HCT116 (cell line): ENCODE results near the gene SALL4. TPM values are rescaled to one million over a fixed set of nuclear protein-coding genes. Genes with fewer than 3 reads are reported as not detected.
"Not testable (repeated sequence)": the region's sequence is repeated elsewhere in the genome, so short reads cannot be mapped to it uniquely, and the experiment has no call there.

Experiments used
- ATAC-seq: fragments of 200-7000 bp; cut with Tn5 transposase; 2 replicates; pipeline ENCODE4 v1.9.1; 2020; ENCODE audit warnings: mild to moderate bottlenecking, moderate library complexity
- BruUV-seq: library from RNA; stranded (reverse); fragments of 400-500 nt; replicated peaks from 2 replicates; lab custom pipeline; 2021; lab: Mats Ljungman, UMichigan
- CTCF ChIA-PET: fragments of 300-600 bp; sonication (Branson Sonifier 250); formaldehyde crosslinking; loops from one replicate; lab custom pipeline; 2021; ENCODE audit warnings: antibody characterized with exemption; lab: Charles Lee
- POLR2A ChIA-PET: fragments of 300-600, 350-600 bp; sonication (Branson Sonifier 250); formaldehyde crosslinking; loops from one replicate; lab custom pipeline; 2021; ENCODE audit warnings: antibody characterized with exemption; lab: Charles Lee
- RAD21 ChIA-PET, 2 experiments: fragments of 300-600 bp; sonication (Branson Sonifier 250); formaldehyde crosslinking; loops; one replicate each; lab custom pipeline; 2023; ENCODE audit warnings: low total read pairs in 2 of 2; ENCODE audit not compliant: uncharacterized antibody in 2 of 2, unreplicated experiment in 2 of 2, low non-redundant PET in 1 of 2; lab: Charles Lee
- DNase-seq: peaks from one replicate; pipeline ENCODE4 v3.0.0-alpha.2; 2010; ENCODE audit warnings: low read depth, low spot score
- H2AFZ ChIP-seq: fragments of 200-600 bp; shearing (Covaris generic), sonication (generic); 2 replicates; pipeline ENCODE4 v1.6.1; 2017; ENCODE audit warnings: low read depth, mixed run types, mixed read lengths, antibody characterized with exemption, low read length; ENCODE audit not compliant: poor library complexity, severe bottlenecking
- H3K27ac ChIP-seq: 2 replicates; pipeline ENCODE4 v1.5.1; 2012; ENCODE audit warnings: low read depth, low read length
- H3K27me3 ChIP-seq: fragments of 200-600 bp; sonication (generic); 2 replicates; pipeline ENCODE4 v1.6.1; 2016; ENCODE audit warnings: mixed run types, low read length, mixed read lengths; ENCODE audit not compliant: insufficient read depth
- H3K36me3 ChIP-seq, 2 experiments: fragments of 200-500 bp in 1 of 2; fragments of 200-600 bp in 1 of 2; sonication (Bioruptor generic) in 1 of 2; sonication (generic) in 1 of 2; 2 replicates each; pipeline versions ENCODE4 v1.5.1 to v1.6.1; 2014 to 2016; ENCODE audit warnings: low read length in 2 of 2, inconsistent platforms in 1 of 2, mixed read lengths in 1 of 2, mixed run types in 1 of 2; ENCODE audit not compliant: insufficient read depth in 2 of 2, control insufficient read depth in 1 of 2
- H3K4me1 ChIP-seq, 2 experiments: fragments of 200-600 bp in 1 of 2; sonication (generic) in 1 of 2; 2 replicates each; pipeline versions ENCODE4 v1.5.1 to v1.6.1; 2012 to 2017; ENCODE audit warnings: low read length in 2 of 2, inconsistent platforms in 1 of 2, mild to moderate bottlenecking in 1 of 2, mixed read lengths in 1 of 2, mixed run types in 1 of 2, moderate library complexity in 1 of 2; ENCODE audit not compliant: insufficient read depth in 2 of 2, control insufficient read depth in 1 of 2
- H3K4me2 ChIP-seq: fragments of 200-600 bp; sonication (generic); 2 replicates; pipeline ENCODE4 v1.6.1; 2017; ENCODE audit warnings: mixed run types, low read length, mixed read lengths
- H3K4me3 ChIP-seq, 2 experiments: fragments of 200-600 bp in 1 of 2; sonication (generic) in 1 of 2; replicated peaks in 1 of 2; 2 replicates each; pipeline ENCODE4 v1.5.1; 2011 to 2016; ENCODE audit warnings: low read length in 2 of 2, control low read depth in 1 of 2, low read depth in 1 of 2, mild to moderate bottlenecking in 1 of 2, mixed read lengths in 1 of 2, mixed run types in 1 of 2
- H3K79me2 ChIP-seq: fragments of 200-600 bp; sonication (generic); 2 replicates; pipeline ENCODE4 v1.6.1; 2017; ENCODE audit warnings: mild to moderate bottlenecking, mixed run types, low read length, moderate library complexity, mixed read lengths; ENCODE audit not compliant: insufficient read depth
- H3K9ac ChIP-seq: fragments of 200-600 bp; sonication (generic); 2 replicates; pipeline ENCODE4 v1.6.1; 2016; ENCODE audit warnings: low read length, mixed read lengths
- H3K9me2 ChIP-seq: fragments of 200-600 bp; sonication (generic), shearing (Covaris generic); 2 replicates; pipeline ENCODE4 v1.6.1; 2017; ENCODE audit warnings: mixed run types, mild to moderate bottlenecking, moderate library complexity; ENCODE audit not compliant: insufficient read depth
- H3K9me3 ChIP-seq, 2 experiments: fragments of 200-500 bp in 1 of 2; fragments of 200-600 bp in 1 of 2; sonication (Bioruptor generic) in 1 of 2; sonication (generic) in 1 of 2; 2 replicates each; pipeline ENCODE4 v1.6.1; 2014 to 2017; ENCODE audit warnings: low read length in 2 of 2, mixed read lengths in 2 of 2, inconsistent platforms in 1 of 2, low read depth in 1 of 2, mild to moderate bottlenecking in 1 of 2, mixed run types in 1 of 2, moderate library complexity in 1 of 2; ENCODE audit not compliant: control insufficient read depth in 1 of 2, insufficient read depth in 1 of 2
- H4K20me1 ChIP-seq: fragments of 200-600 bp; sonication (generic), shearing (Covaris generic); 2 replicates; pipeline ENCODE4 v1.6.1; 2017; ENCODE audit warnings: mixed run types, mild to moderate bottlenecking, moderate library complexity; ENCODE audit not compliant: insufficient read depth
- CBX3 ChIP-seq: IDR thresholded peaks from 2 replicates; pipeline ENCODE4 v1.6.1; 2012; ENCODE audit warnings: low read depth
- ELF1 ChIP-seq: IDR thresholded peaks from 2 replicates; pipeline ENCODE4 v1.6.1; 2012; ENCODE audit warnings: low read depth, borderline replicate concordance
- EZH2phosphoT487 ChIP-seq: fragments of 200-600 bp; IDR thresholded peaks from 2 replicates; pipeline ENCODE4 v1.6.1; 2018; ENCODE audit warnings: antibody characterized with exemption, borderline replicate concordance
- FOSL1 ChIP-seq: IDR thresholded peaks from 2 replicates; pipeline ENCODE4 v1.6.1; 2012; ENCODE audit warnings: low read depth
- JUND ChIP-seq: IDR thresholded peaks from 2 replicates; pipeline ENCODE4 v1.6.1; 2012
- POLR2A ChIP-seq: IDR thresholded peaks from 2 replicates; pipeline ENCODE4 v1.7.0; 2011; ENCODE audit warnings: borderline replicate concordance; ENCODE audit not compliant: insufficient read depth, insufficient read length; ENCODE audit errors: extremely low read depth
- POLR2AphosphoS5 ChIP-seq: IDR thresholded peaks from 2 replicates; pipeline ENCODE4 v1.6.1; 2011; ENCODE audit warnings: mild to moderate bottlenecking, low read depth, low read length, moderate library complexity
- RAD21 ChIP-seq: IDR thresholded peaks from 2 replicates; pipeline ENCODE4 v1.6.1; 2012; ENCODE audit warnings: low read depth, mild to moderate bottlenecking
- SIN3A ChIP-seq: IDR thresholded peaks from 2 replicates; pipeline ENCODE4 v1.6.1; 2012; ENCODE audit warnings: low read depth
- SRF ChIP-seq: IDR thresholded peaks from 2 replicates; pipeline ENCODE4 v1.6.1; 2012; ENCODE audit warnings: low read depth
- TCF7L2 ChIP-seq: IDR thresholded peaks from 2 replicates; pipeline ENCODE4 v1.7.0; 2011; ENCODE audit warnings: borderline replicate concordance, inconsistent platforms; ENCODE audit not compliant: insufficient read depth, insufficient read length; ENCODE audit errors: extremely low read depth
- YY1 ChIP-seq: IDR thresholded peaks from 2 replicates; pipeline ENCODE4 v1.6.1; 2011; ENCODE audit warnings: low read length, low read depth, moderate library complexity, mild to moderate bottlenecking; ENCODE audit not compliant: insufficient replicate concordance; ENCODE audit errors: extremely low read depth
- ZFX ChIP-seq: fragments of 450-650 bp; IDR thresholded peaks from 2 replicates; pipeline ENCODE4 v1.6.1; 2017
- ZNF274 ChIP-seq: fragments of 200-500 bp; sonication (Bioruptor generic); IDR thresholded peaks from 2 replicates; pipeline ENCODE4 v1.6.1; 2014; ENCODE audit warnings: mild to moderate bottlenecking, low read depth, low read length, inconsistent platforms
- intact Hi-C: fragments of 100-400 bp; cut with micrococcal nuclease; formaldehyde crosslinking; loops from 2 replicates; pipeline ENCODE4 v1.10.0; 2022
- total RNA-seq: library from RNA; stranded (reverse); gene quantifications from one replicate; pipeline ENCODE4 v1.2.1, GENCODE V29; 2021; ENCODE audit not compliant: unreplicated experiment
- TF ChIP-seq, protein P1 (sequence below): IDR thresholded peaks from 2 replicates; pipeline ENCODE4 v1.6.1; 2012

SALL4 gene
- total RNA-seq, 1 experiment from 2014 or later = 1.9 TPM

DNA sequence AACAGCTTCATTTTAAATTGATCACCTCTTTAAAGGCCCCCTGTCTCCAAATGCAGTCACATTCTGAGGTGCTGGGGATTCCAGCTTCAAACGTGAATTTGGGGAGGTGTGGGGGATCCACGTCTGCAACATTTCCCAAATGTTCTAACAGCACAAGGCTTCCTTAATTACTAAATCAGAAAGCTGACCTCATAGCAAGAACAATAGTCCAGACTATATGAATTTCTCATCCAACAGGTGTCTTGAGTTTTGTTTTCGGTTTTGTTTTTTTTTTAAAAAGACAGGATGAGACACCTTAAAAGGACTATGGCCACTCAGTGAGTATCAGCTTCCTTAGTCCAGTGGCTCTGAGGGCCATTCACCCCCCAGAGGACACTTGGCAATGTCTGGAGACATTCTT is 45.7 kb downstream of the SALL4 start:
- Histone ChIP-seq H2AFZ (no peak overlapping the region), H3K79me2 (peaks cover 9% of the 10 kb centered on the region; the same call in 1 of the 2 replicates), H3K36me3 (no peaks in the 10 kb centered on the region), H3K9me2 (no peaks in the 10 kb centered on the region), H3K4me2 (no peak overlapping the region), H3K4me1 (peaks cover 55 to 72% of the 10 kb centered on the region in 2 experiments), H3K27me3 (no peaks in the 10 kb centered on the region), H3K9me3 (no peaks in the 10 kb centered on the region)
- ATAC-seq = no peak
- RAD21 ChIA-PET = no interaction called here
- BruUV-seq = no TSS peak
- TF ChIP-seq POLR2A (no peak), YY1 (no peak), ZNF274 (no peak), RAD21 (no peak), SIN3A (no peak), ELF1 (no peak), SRF (no peak), EZH2phosphoT487 (no peak), CBX3 (no peak), ZFX (no peak), FOSL1 (no peak), JUND (no peak), POLR2AphosphoS5 (no peak), TCF7L2 (no peak)
- TF ChIP-seq, protein P1, sequence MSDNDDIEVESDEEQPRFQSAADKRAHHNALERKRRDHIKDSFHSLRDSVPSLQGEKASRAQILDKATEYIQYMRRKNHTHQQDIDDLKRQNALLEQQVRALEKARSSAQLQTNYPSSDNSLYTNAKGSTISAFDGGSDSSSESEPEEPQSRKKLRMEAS = no peak
- TF ChIP-seq, all 23 proteins: peak for 0
- no peak overlapping the region for H3K27ac ChIP-seq
- no peaks in the 10 kb centered on the region for H4K20me1 ChIP-seq
- no peak overlapping the region for H3K4me3 ChIP-seq
- ChIA-PET CTCF (no interaction called here), POLR2A (no interaction called here)
- intact Hi-C loops = no loop called here
- DNase-seq = no peak
- no peak overlapping the region for H3K9ac ChIP-seq

DNA sequence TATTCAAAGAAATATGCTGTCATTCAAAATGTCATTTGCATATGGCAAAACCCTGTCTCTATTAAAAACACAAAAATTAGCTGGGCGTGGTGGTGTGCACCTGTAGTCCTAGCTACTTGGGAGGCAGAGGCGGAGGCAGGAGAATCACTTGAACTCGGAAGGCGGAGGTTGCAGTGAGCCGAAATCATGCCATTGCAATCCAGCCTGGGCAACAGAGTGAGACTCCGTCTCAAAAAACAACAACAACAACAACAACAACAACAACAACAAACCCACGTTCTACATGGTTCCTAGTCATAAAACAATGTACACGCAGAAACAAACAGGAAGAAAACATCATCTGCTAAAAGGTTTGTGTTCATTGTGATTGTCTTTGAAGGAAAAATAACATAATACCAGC is 49.1 kb downstream of the SALL4 start:
- H3K9me3 ChIP-seq, H2AFZ ChIP-seq, ATAC-seq, H4K20me1 ChIP-seq, H3K9me2 ChIP-seq, DNase-seq, CTCF ChIA-PET, H3K36me3 ChIP-seq, H3K27me3 ChIP-seq, intact Hi-C loops, BruUV-seq: not testable (repeated sequence)
- Histone ChIP-seq H3K4me1 (peaks cover 54 to 73% of the 10 kb centered on the region in 2 experiments), H3K4me3 (peak overlapping the region in 1 of 2 experiments; percentile 38; a peak in 1 of 4 replicates), H3K27ac (peak overlapping the region; percentile 87), H3K4me2 (peak overlapping the region; percentile 81), H3K9ac (peak overlapping the region; percentile 71), H3K79me2 (peaks cover 16% of the 10 kb centered on the region)
- ChIA-PET RAD21 (interaction anchor here in 1 of 2 experiments (0.6 kb wide), 1 partner anchor 14 kb away, joined by 3 read pairs; no protein-coding TSS in a partner anchor), POLR2A (interaction anchor here (1.8 kb wide), 1 partner anchor 11 kb away, joined by 4 read pairs; no protein-coding TSS in a partner anchor)
